BLaER1 treated with 17β-estradiol and CSF1 and Interleukin-3, amounts not matched to agents 10 nM and 100 nM (cell line): ENCODE data around the gene ADCYAP1R1.

Experiments
- H3K27ac ChIP-seq, 11 experiments: shearing (Covaris generic); formaldehyde crosslinking; 2 replicates each; pipeline ENCODE4 v1.8.1; 2022
- H3K27me3 ChIP-seq, 11 experiments: shearing (Covaris generic); formaldehyde crosslinking; 2 replicates each; pipeline ENCODE4 v1.8.1; 2022
- H3K36me3 ChIP-seq, 11 experiments: shearing (Covaris generic); formaldehyde crosslinking; 2 replicates each; pipeline ENCODE4 v1.8.1; 2022
- H3K4me1 ChIP-seq, 10 experiments: shearing (Covaris generic); formaldehyde crosslinking; 2 replicates each; pipeline ENCODE4 v1.8.1; 2022
- H3K4me2 ChIP-seq, 11 experiments: shearing (Covaris generic); formaldehyde crosslinking; 2 replicates each; pipeline ENCODE4 v1.8.1; 2022
- H3K4me3 ChIP-seq, 10 experiments: shearing (Covaris generic); formaldehyde crosslinking; 2 replicates each; pipeline ENCODE4 v1.8.1; 2022
- H3K9ac ChIP-seq, 11 experiments: shearing (Covaris generic); formaldehyde crosslinking; 2 replicates each; pipeline ENCODE4 v1.8.1; 2022
- H3K9me3 ChIP-seq, 11 experiments: shearing (Covaris generic); formaldehyde crosslinking; replicated peaks in 1 of 11; 2 replicates each; pipeline ENCODE4 v1.8.1; 2022
- H4K20me1 ChIP-seq, 11 experiments: shearing (Covaris generic); formaldehyde crosslinking; 2 replicates each; pipeline ENCODE4 v1.8.1; 2022
- Cebpa-rat ChIP-seq, 11 experiments: shearing (Covaris generic); IDR thresholded peaks; 2 replicates each; pipeline ENCODE4 v1.8.1; 2022

Gene ADCYAP1R1

GRCh38 chr7:31049005-31049765 is 2.9 kb upstream of the ADCYAP1R1 start:
- H3K36me3 ChIP-seq = no peaks in the 10 kb centered on the region
- peaks cover 0 to 8% (median 0%) of the 10 kb centered on the region in 10 experiments; a peak in 3 of 20 replicates for H3K4me1 ChIP-seq
- H3K27me3 ChIP-seq = peaks cover 48 to 55% (median 49%) of the 10 kb centered on the region in 11 experiments
- H3K4me3 ChIP-seq = no peak overlapping the region
- no peak for TF ChIP-seq Cebpa-rat (IDR thresholded peaks at IDR 0.05)
- no peak overlapping the region for H3K9ac ChIP-seq
- H3K9me3 ChIP-seq = peaks cover 0 to 6% (median 0%) of the 10 kb centered on the region in 11 experiments; a peak in 4 of 22 replicates
- no peak overlapping the region for H3K4me2 ChIP-seq
- H4K20me1 ChIP-seq = peaks cover 0 to 16% (median 0%) of the 10 kb centered on the region in 11 experiments; a peak in 5 of 22 replicates
- H3K27ac ChIP-seq = no peak overlapping the region

GRCh38 chr7:31052487-31052840 is 356 bp downstream of the ADCYAP1R1 start:
- H3K27me3 ChIP-seq = peaks cover 55 to 71% (median 59%) of the 10 kb centered on the region in 11 experiments
- H3K4me1 ChIP-seq = peaks cover 0 to 8% (median 0%) of the 10 kb centered on the region in 10 experiments; a peak in 3 of 20 replicates
- H3K4me2 ChIP-seq = peak overlapping the region; percentile 11 to 59 (median 46); a peak in 19 of 22 replicates
- H3K4me3 ChIP-seq = peak overlapping the region in 4 of 10 experiments; percentile 21 to 52 (median 34); a peak in 7 of 20 replicates
- H3K9me3 ChIP-seq = peaks cover 0 to 6% (median 0%) of the 10 kb centered on the region in 11 experiments; a peak in 4 of 22 replicates
- no peaks in the 10 kb centered on the region for H3K36me3 ChIP-seq
- no peak for TF ChIP-seq Cebpa-rat (IDR thresholded peaks at IDR 0.05)
- peaks cover 0 to 16% (median 0%) of the 10 kb centered on the region in 11 experiments; a peak in 5 of 22 replicates for H4K20me1 ChIP-seq
- H3K9ac ChIP-seq = no peak overlapping the region
- H3K27ac ChIP-seq = no peak overlapping the region

GRCh38 chr7:31052841-31053601 is 913 bp downstream of the ADCYAP1R1 start:
- Histone ChIP-seq H3K9ac (no peak overlapping the region), H3K4me2 (peak overlapping the region in 9 of 11 experiments; percentile 30 to 59 (median 48); a peak in 13 of 22 replicates), H4K20me1 (peaks cover 0 to 16% (median 0%) of the 10 kb centered on the region in 11 experiments; a peak in 5 of 22 replicates), H3K27ac (no peak overlapping the region), H3K9me3 (peaks cover 0 to 6% (median 0%) of the 10 kb centered on the region in 11 experiments; a peak in 4 of 22 replicates), H3K36me3 (no peaks in the 10 kb centered on the region), H3K27me3 (peaks cover 55 to 71% (median 59%) of the 10 kb centered on the region in 11 experiments), H3K4me1 (peaks cover 0 to 8% (median 0%) of the 10 kb centered on the region in 10 experiments; a peak in 4 of 20 replicates), H3K4me3 (peak overlapping the region in 3 of 10 experiments; percentile 21 to 52 (median 28); a peak in 4 of 20 replicates)
- TF ChIP-seq Cebpa-rat (IDR thresholded peaks at IDR 0.05) = no peak

GRCh38 chr7:31053986-31054385 is 1.9 kb downstream of the ADCYAP1R1 start:
- Histone ChIP-seq H3K4me2 (no peak overlapping the region), H3K9me3 (peaks cover 0 to 6% (median 0%) of the 10 kb centered on the region in 11 experiments; a peak in 4 of 22 replicates), H4K20me1 (peaks cover 0 to 16% (median 0%) of the 10 kb centered on the region in 11 experiments; a peak in 5 of 22 replicates), H3K36me3 (no peaks in the 10 kb centered on the region), H3K9ac (no peak overlapping the region), H3K4me3 (no peak overlapping the region), H3K27ac (no peak overlapping the region), H3K27me3 (peaks cover 55 to 71% (median 59%) of the 10 kb centered on the region in 11 experiments), H3K4me1 (peaks cover 0 to 9% (median 0%) of the 10 kb centered on the region in 10 experiments; a peak in 4 of 20 replicates)
- TF ChIP-seq Cebpa-rat (IDR thresholded peaks at IDR 0.05) = no peak

GRCh38 chr7:31054608-31055278 is 2.6 kb downstream of the ADCYAP1R1 start:
- H3K4me3 ChIP-seq = no peak overlapping the region
- H3K9ac ChIP-seq = no peak overlapping the region
- peaks cover 0 to 15% (median 0%) of the 10 kb centered on the region in 11 experiments; a peak in 5 of 22 replicates for H4K20me1 ChIP-seq
- H3K4me1 ChIP-seq = peaks cover 0 to 9% (median 0%) of the 10 kb centered on the region in 10 experiments; a peak in 4 of 20 replicates
- no peak overlapping the region for H3K4me2 ChIP-seq
- TF ChIP-seq Cebpa-rat (IDR thresholded peaks at IDR 0.05) = no peak
- no peak overlapping the region for H3K27ac ChIP-seq
- H3K27me3 ChIP-seq = peaks cover 52 to 67% (median 55%) of the 10 kb centered on the region in 11 experiments
- no peaks in the 10 kb centered on the region for H3K36me3 ChIP-seq
- H3K9me3 ChIP-seq = peaks cover 0 to 6% (median 0%) of the 10 kb centered on the region in 11 experiments; a peak in 4 of 22 replicates

GRCh38 chr7:31055471-31055870 is 3.4 kb downstream of the ADCYAP1R1 start:
- H3K36me3 ChIP-seq = no peaks in the 10 kb centered on the region
- no peak overlapping the region for H3K9ac ChIP-seq
- peaks cover 0 to 6% (median 0%) of the 10 kb centered on the region in 11 experiments; a peak in 4 of 22 replicates for H3K9me3 ChIP-seq
- no peak overlapping the region for H3K4me2 ChIP-seq
- H3K4me3 ChIP-seq = no peak overlapping the region
- peaks cover 0 to 15% (median 0%) of the 10 kb centered on the region in 11 experiments; a peak in 5 of 22 replicates for H4K20me1 ChIP-seq
- no peak overlapping the region for H3K27ac ChIP-seq
- peaks cover 44 to 59% (median 48%) of the 10 kb centered on the region in 11 experiments for H3K27me3 ChIP-seq
- peaks cover 0 to 9% (median 0%) of the 10 kb centered on the region in 10 experiments; a peak in 4 of 20 replicates for H3K4me1 ChIP-seq
- TF ChIP-seq Cebpa-rat (IDR thresholded peaks at IDR 0.05) = no peak

- Histone ChIP-seq H3K4me3 (no peak overlapping the region), H3K4me1 (peaks cover 0 to 9% (median 0%) of the 10 kb centered on the region in 10 experiments; a peak in 4 of 20 replicates), H4K20me1 (peaks cover 0 to 15% (median 0%) of the 10 kb centered on the region in 11 experiments; a peak in 4 of 22 replicates), H3K36me3 (no peaks in the 10 kb centered on the region), H3K27ac (no peak overlapping the region), H3K4me2 (no peak overlapping the region), H3K27me3 (peaks cover 30 to 46% (median 34%) of the 10 kb centered on the region in 11 experiments), H3K9ac (no peak overlapping the region), H3K9me3 (peaks cover 0 to 6% (median 0%) of the 10 kb centered on the region in 11 experiments; a peak in 4 of 22 replicates)
- TF ChIP-seq Cebpa-rat (IDR thresholded peaks at IDR 0.05) = no peak
These were observed 4.8 kb downstream of the ADCYAP1R1 start for GRCh38 chr7:31056775-31057346.

GRCh38 chr7:31058122-31058521 is 6.0 kb downstream of the ADCYAP1R1 start:
- no peak overlapping the region; a peak in 1 of 22 replicates for H3K4me2 ChIP-seq
- H3K4me3 ChIP-seq = no peak overlapping the region
- no peaks in the 10 kb centered on the region for H3K36me3 ChIP-seq
- H3K27me3 ChIP-seq = peaks cover 18 to 33% (median 21%) of the 10 kb centered on the region in 11 experiments
- no peak overlapping the region for H3K27ac ChIP-seq
- no peak for TF ChIP-seq Cebpa-rat (IDR thresholded peaks at IDR 0.05)
- H3K4me1 ChIP-seq = peaks cover 0 to 9% (median 0%) of the 10 kb centered on the region in 10 experiments; a peak in 2 of 20 replicates
- H3K9me3 ChIP-seq = no peaks in the 10 kb centered on the region
- peaks cover 0 to 15% (median 0%) of the 10 kb centered on the region in 11 experiments; a peak in 4 of 22 replicates for H4K20me1 ChIP-seq
- H3K9ac ChIP-seq = no peak overlapping the region
